Activated T-cell treated with anti-CD3 and anti-CD28 coated beads, Interleukin-2, amount 50 U/mL, for 72 hours (primary cell): ENCODE results near the gene MAFG. TPM values are rescaled to one million over a fixed set of nuclear protein-coding genes. Genes with fewer than 3 reads are reported as not detected.

Experiments used
- ATAC-seq, 2 donors: fragments of 150-1000 bp; cut with Tn5 transposase; replicated peaks in 1 of 2; 2 replicates each; pipeline ENCODE4 v1.10.0; 2021; ENCODE audit warnings: moderate library complexity in 2 of 2, mild to moderate bottlenecking in 1 of 2
- DNase-seq, 2 donors: peaks; one replicate each; pipeline ENCODE4 v3.0.0; 2021 to 2022; ENCODE audit warnings: mixed read lengths in 1 of 2
- H3K27ac Mint-ChIP-seq: one replicate; pipeline ENCODE4 v1.8.0; 2022; ENCODE audit warnings: mild to moderate bottlenecking, moderate library complexity, mixed read lengths
- H3K27me3 Mint-ChIP-seq: one replicate; pipeline ENCODE4 v1.8.0; 2022; ENCODE audit warnings: low read depth, mixed read lengths
- H3K36me3 Mint-ChIP-seq, 2 donors: one replicate each; pipeline ENCODE4 v1.8.0; 2022; ENCODE audit warnings: mixed read lengths in 2 of 2, mild to moderate bottlenecking in 1 of 2; ENCODE audit not compliant: insufficient read depth in 2 of 2
- H3K4me1 Mint-ChIP-seq: one replicate; pipeline ENCODE4 v1.8.0; 2022; ENCODE audit warnings: low read depth, mixed read lengths
- H3K4me3 Mint-ChIP-seq, 2 donors: one replicate each; pipeline ENCODE4 v1.8.0; 2022; ENCODE audit warnings: mild to moderate bottlenecking in 2 of 2, mixed read lengths in 2 of 2, moderate library complexity in 2 of 2
- H3K9me3 Mint-ChIP-seq, 2 donors: one replicate each; pipeline ENCODE4 v1.8.0; 2022; ENCODE audit warnings: mixed read lengths in 2 of 2
- total RNA-seq, 2 donors: library from RNA; stranded (reverse); gene quantifications; one replicate each; pipeline ENCODE4 v1.2.3, GENCODE V29; 2022

The MAFG gene
- total RNA-seq, 2 donors from 2014 or later, result 41.5 to 44.7 TPM

GRCh38 chr17:81888105-81888987 is 39.2 kb downstream of the MAFG start:
- Mint-ChIP-seq H3K36me3 (peaks cover 16 to 40% of the 10 kb centered on the region in 2 donors), H3K9me3 (no peaks in the 10 kb centered on the region), H3K4me1 (peaks cover 31% of the 10 kb centered on the region), H3K27me3 (no peaks in the 10 kb centered on the region), H3K27ac (peak overlapping the region; percentile 63), H3K4me3 (peak overlapping the region; percentile 64 to 86)
- DNase-seq (no peak), ATAC-seq (no peak)

- no peaks in the 10 kb centered on the region for H3K9me3 Mint-ChIP-seq
- H3K27ac Mint-ChIP-seq, result no peak overlapping the region
- peak in 1 of 2 donors; percentile 12 for ATAC-seq
- peaks cover 15 to 48% of the 10 kb centered on the region in 2 donors for H3K36me3 Mint-ChIP-seq
- no peaks in the 10 kb centered on the region for H3K27me3 Mint-ChIP-seq
- peaks cover 31% of the 10 kb centered on the region for H3K4me1 Mint-ChIP-seq
- no peak for DNase-seq
- H3K4me3 Mint-ChIP-seq, result no peak overlapping the region
Observed at GRCh38 chr17:81885869-81886548, 41.5 kb downstream of the MAFG start.

DNA sequence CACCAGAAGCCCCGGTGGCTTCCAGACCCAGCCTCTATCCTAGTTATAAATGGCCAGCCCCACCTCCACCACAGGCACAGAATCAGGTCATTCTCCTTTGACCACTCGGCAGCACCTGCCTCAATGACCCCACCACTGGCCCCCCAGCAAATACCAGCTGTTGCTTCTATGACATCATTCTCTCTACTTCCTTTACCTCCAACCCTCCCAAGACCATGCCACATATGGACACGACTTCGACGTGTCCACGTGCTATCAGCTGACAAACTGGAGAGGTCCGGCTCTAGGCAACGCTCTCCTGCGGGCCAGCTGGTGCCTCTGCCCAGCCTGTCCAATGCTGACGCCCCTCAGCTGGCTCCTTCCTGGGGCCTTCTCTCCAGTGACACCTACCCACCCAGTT is 42.1 kb downstream of the MAFG start:
- ATAC-seq, result no peak
- no peaks in the 10 kb centered on the region for H3K27me3 Mint-ChIP-seq
- H3K36me3 Mint-ChIP-seq, result peaks cover 15 to 52% of the 10 kb centered on the region in 2 donors
- no peak for DNase-seq
- no peak overlapping the region for H3K27ac Mint-ChIP-seq
- H3K4me1 Mint-ChIP-seq, result peaks cover 31% of the 10 kb centered on the region
- H3K9me3 Mint-ChIP-seq, result no peaks in the 10 kb centered on the region
- no peak overlapping the region for H3K4me3 Mint-ChIP-seq

- Mint-ChIP-seq H3K9me3 (no peaks in the 10 kb centered on the region), H3K4me1 (peaks cover 31% of the 10 kb centered on the region), H3K36me3 (peaks cover 15 to 49% of the 10 kb centered on the region in 2 donors), H3K27ac (no peak overlapping the region), H3K4me3 (no peak overlapping the region), H3K27me3 (no peaks in the 10 kb centered on the region)
- DNase-seq, result no peak
- ATAC-seq, result peak; percentile 14 to 27
Observed at GRCh38 chr17:81884968-81885367, 42.6 kb downstream of the MAFG start.

DNA sequence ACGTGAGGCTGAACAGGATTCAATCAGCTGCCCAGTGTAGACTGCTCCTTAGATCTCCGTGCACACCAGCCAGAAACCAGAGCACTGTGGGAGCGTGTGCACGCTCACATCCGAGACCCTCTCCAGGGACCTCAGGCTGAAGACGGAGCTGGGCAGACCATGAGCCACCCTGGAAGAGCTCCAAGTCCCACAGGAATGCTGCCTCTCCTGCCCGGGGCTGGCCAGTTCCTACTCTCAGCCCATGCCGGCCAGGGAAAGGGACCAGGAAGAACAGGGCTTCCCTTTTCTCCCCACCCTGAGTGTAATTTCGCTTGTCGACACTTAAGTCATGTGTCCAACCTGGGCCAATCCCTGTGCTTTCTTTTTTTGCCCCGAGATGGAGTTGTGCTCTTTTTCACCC is 43.0 kb downstream of the MAFG start:
- H3K9me3 Mint-ChIP-seq, result no peaks in the 10 kb centered on the region

DNA sequence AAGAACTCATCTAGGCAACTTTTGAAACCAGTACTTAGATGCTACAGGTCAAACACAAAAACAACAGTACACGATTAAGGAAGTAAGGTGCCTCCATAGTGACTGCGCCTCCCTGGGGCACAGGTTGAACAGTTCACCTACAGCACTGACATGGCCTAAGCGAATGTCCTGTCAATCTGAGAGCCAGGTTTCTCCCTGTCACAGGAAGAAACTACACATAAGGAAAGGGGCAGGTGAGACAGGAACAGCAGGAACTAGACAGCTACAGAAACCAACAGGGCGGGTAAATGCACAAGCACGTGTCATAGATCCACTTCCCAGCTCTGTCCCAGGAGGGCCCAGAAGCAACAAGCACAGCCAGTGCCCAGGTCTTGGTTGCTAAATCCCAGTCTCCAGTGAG is 48.4 kb downstream of the MAFG start:
- ATAC-seq (no peak), DNase-seq (no peak)
- Mint-ChIP-seq H3K9me3 (no peaks in the 10 kb centered on the region), H3K36me3 (peaks cover 5 to 32% of the 10 kb centered on the region in 2 donors), H3K27me3 (no peaks in the 10 kb centered on the region), H3K4me3 (no peak overlapping the region), H3K4me1 (peaks cover 8% of the 10 kb centered on the region), H3K27ac (no peak overlapping the region)

More for the DNA sequence above, 43.0 kb downstream of the MAFG start:
- DNase-seq, result no peak
- H3K27me3 Mint-ChIP-seq, result no peaks in the 10 kb centered on the region
- H3K4me1 Mint-ChIP-seq, result peaks cover 31% of the 10 kb centered on the region
- no peak overlapping the region for H3K27ac Mint-ChIP-seq
- ATAC-seq, result peak in 1 of 2 donors; percentile 16
- no peak overlapping the region for H3K4me3 Mint-ChIP-seq
- peaks cover 15 to 53% of the 10 kb centered on the region in 2 donors for H3K36me3 Mint-ChIP-seq

GRCh38 chr17:81878294-81878693 is 49.2 kb downstream of the MAFG start:
- H3K36me3 Mint-ChIP-seq, result peaks cover 5 to 28% of the 10 kb centered on the region in 2 donors
- DNase-seq (no peak), ATAC-seq (no peak)
- H3K4me1 Mint-ChIP-seq, result peaks cover 17% of the 10 kb centered on the region
- H3K4me3 Mint-ChIP-seq, result no peak overlapping the region
- no peak overlapping the region for H3K27ac Mint-ChIP-seq
- H3K9me3 Mint-ChIP-seq, result no peaks in the 10 kb centered on the region
- H3K27me3 Mint-ChIP-seq, result no peaks in the 10 kb centered on the region

DNA sequence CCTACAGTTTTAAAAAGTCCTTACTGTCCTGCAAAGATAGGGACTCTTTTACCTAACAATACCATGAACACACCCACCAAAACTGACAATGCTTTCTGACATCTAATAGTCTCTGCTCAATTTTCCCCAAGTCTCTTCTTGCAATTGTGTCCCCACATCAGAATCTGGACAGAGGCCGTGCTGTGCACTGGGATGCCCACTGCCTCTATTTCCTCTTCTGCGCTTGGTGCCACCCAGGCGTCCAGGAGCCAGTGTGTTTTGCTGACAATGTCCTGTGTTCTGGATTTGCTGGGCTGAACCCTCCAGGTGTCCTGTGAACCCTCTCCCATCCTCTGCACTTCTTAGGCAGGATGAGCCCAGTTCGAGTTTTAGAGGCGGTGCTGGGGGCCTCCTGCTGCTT is 50.0 kb downstream of the MAFG start:
- H3K4me1 Mint-ChIP-seq, result peaks cover 24% of the 10 kb centered on the region
- no peaks in the 10 kb centered on the region for H3K27me3 Mint-ChIP-seq
- no peak overlapping the region for H3K27ac Mint-ChIP-seq
- H3K4me3 Mint-ChIP-seq, result no peak overlapping the region
- ATAC-seq (no peak), DNase-seq (no peak)
- peaks cover 5 to 27% of the 10 kb centered on the region in 2 donors for H3K36me3 Mint-ChIP-seq
- H3K9me3 Mint-ChIP-seq, result no peaks in the 10 kb centered on the region

DNA sequence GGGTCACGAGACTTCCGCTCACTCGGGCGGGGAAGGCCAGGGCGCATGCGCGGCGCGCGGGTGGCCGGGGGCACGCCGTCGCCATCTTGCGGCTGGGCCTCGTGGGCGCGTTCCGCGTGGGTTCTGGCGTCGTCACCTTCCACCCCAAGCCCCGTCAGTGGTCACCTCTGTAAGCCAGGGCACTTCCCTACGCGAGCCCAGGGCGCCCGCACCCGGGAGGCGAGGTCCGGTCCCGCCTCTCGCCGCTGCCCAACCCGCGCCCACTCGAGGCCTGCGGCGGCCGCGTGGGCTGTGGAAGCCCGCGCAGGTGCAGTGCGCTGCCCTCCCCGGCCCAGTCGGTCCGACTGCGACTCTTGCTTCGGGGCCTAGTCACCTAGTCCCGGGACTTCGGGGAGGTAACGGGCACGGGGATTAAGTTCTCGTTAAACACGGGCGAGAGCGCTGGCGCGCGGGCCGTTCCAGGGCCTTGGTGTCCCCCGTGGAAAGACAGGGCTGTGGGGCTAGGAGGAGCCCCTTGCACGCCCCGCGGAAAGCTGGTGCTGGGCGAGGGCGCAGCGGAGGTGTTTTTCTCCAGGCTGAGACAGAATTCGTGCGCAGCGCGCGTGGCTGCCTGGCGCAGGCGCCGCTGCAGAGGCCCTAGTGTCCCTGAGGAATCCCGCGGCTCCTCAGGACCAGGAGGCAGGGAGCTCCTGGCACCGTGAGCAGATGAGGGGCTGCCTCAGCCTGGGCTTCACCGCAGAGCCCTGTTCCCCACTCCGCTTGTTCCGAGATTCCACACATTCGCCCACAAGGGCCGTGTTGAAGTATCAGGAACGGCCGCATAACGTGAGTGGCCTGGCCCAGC is 55.9 kb downstream of the MAFG start:
- H3K4me3 Mint-ChIP-seq, result peak overlapping the region; percentile 89 to 90
- H3K27me3 Mint-ChIP-seq, result no peaks in the 10 kb centered on the region
- ATAC-seq (peak in 1 of 2 donors; percentile 3), DNase-seq (peak; percentile 97 to 99)
- no peaks in the 10 kb centered on the region for H3K9me3 Mint-ChIP-seq
- H3K4me1 Mint-ChIP-seq, result peaks cover 54% of the 10 kb centered on the region
- H3K27ac Mint-ChIP-seq, result peak overlapping the region; percentile 98
- peaks cover 5 to 7% of the 10 kb centered on the region in 2 donors for H3K36me3 Mint-ChIP-seq

GRCh38 chr17:81870981-81871386 is 56.6 kb downstream of the MAFG start, which contains the start of gene ARHGDIA:
ARHGDIA (minus strand) TSS chr17:81871337; CDS start chr17:81869930, 1,407 bp downstream.
- H3K36me3 Mint-ChIP-seq, result peaks cover 5 to 7% of the 10 kb centered on the region in 2 donors
- no peaks in the 10 kb centered on the region for H3K27me3 Mint-ChIP-seq
- H3K4me1 Mint-ChIP-seq, result peaks cover 54% of the 10 kb centered on the region
- peak within 1 kb of the TSS; percentile 94 for H3K4me3 Mint-ChIP-seq
- peak in 1 of 2 donors; percentile 22 for DNase-seq
- ATAC-seq, result peak; percentile 74 to 78
- H3K27ac Mint-ChIP-seq, result peak within 1 kb of the TSS; percentile 98
- no peaks in the 10 kb centered on the region for H3K9me3 Mint-ChIP-seq

- peak; percentile 37 to 52 for ATAC-seq
- H3K4me1 Mint-ChIP-seq, result peaks cover 59% of the 10 kb centered on the region
- peaks cover 5 to 7% of the 10 kb centered on the region in 2 donors for H3K36me3 Mint-ChIP-seq
- no peaks in the 10 kb centered on the region for H3K9me3 Mint-ChIP-seq
- peak; percentile 55 to 62 for DNase-seq
- H3K4me3 Mint-ChIP-seq, result peak overlapping the region; percentile 94
- no peaks in the 10 kb centered on the region for H3K27me3 Mint-ChIP-seq
- peak overlapping the region; percentile 85 for H3K27ac Mint-ChIP-seq
Observed at GRCh38 chr17:81870131-81870980, 57.2 kb downstream of the MAFG start.
